GM12865 (cell line): ENCODE results near the gene ZC3H7B.

Experiments
- DNase-seq: peaks from one replicate; pipeline ENCODE4 v3.0.0; 2010; ENCODE audit warnings: low read depth
- H3K4me3 ChIP-seq: 2 replicates; pipeline ENCODE4 v1.5.1; 2011; ENCODE audit warnings: mild to moderate bottlenecking, low read depth, low read length, control low read depth
- TF ChIP-seq, protein P1 (sequence below): IDR thresholded peaks from 2 replicates; pipeline ENCODE4 v1.5.1; 2011; ENCODE audit warnings: low read length, control low read depth, low read depth, inconsistent platforms; ENCODE audit not compliant: insufficient read depth; ENCODE audit errors: missing control alignments

The ZC3H7B gene

GRCh38 chr22:41367039-41367679 is 65.8 kb downstream of the ZC3H7B start:
- TF ChIP-seq, protein P1, sequence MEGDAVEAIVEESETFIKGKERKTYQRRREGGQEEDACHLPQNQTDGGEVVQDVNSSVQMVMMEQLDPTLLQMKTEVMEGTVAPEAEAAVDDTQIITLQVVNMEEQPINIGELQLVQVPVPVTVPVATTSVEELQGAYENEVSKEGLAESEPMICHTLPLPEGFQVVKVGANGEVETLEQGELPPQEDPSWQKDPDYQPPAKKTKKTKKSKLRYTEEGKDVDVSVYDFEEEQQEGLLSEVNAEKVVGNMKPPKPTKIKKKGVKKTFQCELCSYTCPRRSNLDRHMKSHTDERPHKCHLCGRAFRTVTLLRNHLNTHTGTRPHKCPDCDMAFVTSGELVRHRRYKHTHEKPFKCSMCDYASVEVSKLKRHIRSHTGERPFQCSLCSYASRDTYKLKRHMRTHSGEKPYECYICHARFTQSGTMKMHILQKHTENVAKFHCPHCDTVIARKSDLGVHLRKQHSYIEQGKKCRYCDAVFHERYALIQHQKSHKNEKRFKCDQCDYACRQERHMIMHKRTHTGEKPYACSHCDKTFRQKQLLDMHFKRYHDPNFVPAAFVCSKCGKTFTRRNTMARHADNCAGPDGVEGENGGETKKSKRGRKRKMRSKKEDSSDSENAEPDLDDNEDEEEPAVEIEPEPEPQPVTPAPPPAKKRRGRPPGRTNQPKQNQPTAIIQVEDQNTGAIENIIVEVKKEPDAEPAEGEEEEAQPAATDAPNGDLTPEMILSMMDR = no peak
- no peak overlapping the region for H3K4me3 ChIP-seq

DNA sequence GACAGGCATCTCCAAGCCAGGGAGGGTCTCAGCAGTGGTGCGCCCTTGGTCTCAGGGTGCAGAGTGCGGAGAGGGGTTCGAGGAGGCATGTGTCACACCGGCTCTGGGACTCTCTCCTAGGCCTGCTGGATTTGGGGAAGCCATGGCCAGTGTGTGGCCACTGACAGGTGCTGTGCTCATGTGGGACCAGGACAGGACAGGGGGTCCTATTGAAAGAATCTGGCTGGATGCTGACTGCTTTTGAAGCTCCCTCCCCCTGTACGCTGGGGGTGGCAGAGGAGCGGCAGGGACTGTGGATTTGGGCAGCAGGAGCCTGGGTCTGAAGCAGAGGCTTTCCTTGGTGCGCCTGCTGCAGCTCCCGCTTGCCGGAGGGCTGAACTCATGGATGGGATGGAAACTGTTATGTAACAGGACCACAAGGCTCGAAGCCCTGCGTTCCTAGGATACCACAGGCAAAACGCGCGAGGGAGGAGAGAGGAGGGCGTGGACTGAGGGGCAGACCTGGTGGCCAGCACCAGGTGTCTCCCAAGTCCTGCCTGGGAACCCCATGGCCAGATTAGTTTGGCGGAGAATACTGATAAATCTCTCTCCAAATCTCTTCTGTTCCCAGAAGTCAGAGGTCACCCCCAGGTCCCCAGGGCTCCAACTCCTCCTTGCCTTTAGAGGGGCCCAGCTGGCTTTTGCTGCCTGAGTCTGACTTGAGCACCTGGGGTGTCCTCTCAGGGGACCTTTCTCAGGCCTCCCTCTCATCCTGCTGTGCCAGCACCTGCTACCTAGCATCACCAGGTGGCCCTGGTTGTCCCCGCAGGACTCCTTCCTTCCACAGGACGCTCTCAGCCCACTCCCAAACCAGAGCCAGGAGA is 66.6 kb downstream of the ZC3H7B start:
- DNase-seq = no peak
- TF ChIP-seq, protein P1 = no peak
- no peak overlapping the region for H3K4me3 ChIP-seq

More at GRCh38 chr22:41367039-41367679, 65.8 kb downstream of the ZC3H7B start:
- DNase-seq = no peak

GRCh38 chr22:41368543-41369423 is 67.5 kb downstream of the ZC3H7B start:
- H3K4me3 ChIP-seq = no peak overlapping the region
- TF ChIP-seq, protein P1 = no peak
- no peak for DNase-seq

GRCh38 chr22:41369424-41369745 is 68.1 kb downstream of the ZC3H7B start:
- no peak for DNase-seq
- H3K4me3 ChIP-seq = no peak overlapping the region
- TF ChIP-seq, protein P1 = no peak

DNA sequence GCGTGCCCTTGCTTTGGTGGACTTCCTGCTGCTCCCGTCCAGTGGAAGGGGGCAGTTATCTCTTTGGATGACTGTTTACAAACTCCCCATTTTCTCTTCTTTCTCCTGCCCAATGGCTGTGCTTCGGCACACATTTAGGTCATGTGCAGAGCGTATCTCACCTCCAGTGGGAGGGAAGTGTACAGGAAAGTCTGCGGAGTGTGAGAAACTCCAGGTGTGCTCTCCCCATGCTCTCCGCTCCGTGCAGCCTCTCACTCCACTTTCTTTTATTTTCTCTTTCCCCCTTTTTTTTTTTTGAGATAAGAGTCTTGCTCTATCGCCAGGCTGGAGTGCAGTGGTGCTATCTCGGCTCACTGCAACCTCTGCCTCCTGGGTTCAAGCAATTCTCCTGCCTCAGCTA is 68.5 kb downstream of the ZC3H7B start:
- TF ChIP-seq, protein P1 = no peak
- no peak overlapping the region for H3K4me3 ChIP-seq
- no peak for DNase-seq

DNA sequence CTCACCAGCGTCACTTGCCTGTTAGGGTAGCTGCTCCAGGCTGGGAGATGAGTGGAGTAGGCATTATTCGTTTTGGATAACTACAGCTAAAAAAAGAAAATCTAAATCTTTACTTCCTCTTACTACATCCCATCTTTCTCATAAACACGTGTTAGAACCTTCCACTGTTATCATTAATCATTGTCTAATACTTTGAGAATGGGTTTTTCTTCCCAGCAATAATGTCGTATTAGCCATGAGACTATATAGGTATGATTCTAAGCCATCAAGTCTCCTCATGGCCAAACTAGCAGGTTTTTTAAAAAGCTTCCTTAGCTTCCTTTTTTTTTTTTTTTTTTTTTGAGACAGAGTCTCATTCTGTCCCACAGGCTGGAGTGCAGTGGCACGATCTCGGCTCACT is 76.5 kb downstream of the ZC3H7B start:
- H3K4me3 ChIP-seq = no peak overlapping the region
- no peak for DNase-seq
- TF ChIP-seq, protein P1 = no peak
